HEK293T (cell line): ENCODE results near the gene MSMB.

ENCODE experiments used
- ARNT ChIP-seq: fragments of 450-650 bp; IDR thresholded peaks from 2 replicates; pipeline ENCODE4 v1.6.1; 2017; ENCODE audit warnings: mild to moderate bottlenecking
- BHLHE40 ChIP-seq: fragments of 450-650 bp; IDR thresholded peaks from 2 replicates; pipeline ENCODE4 v1.6.1; 2016; ENCODE audit warnings: mild to moderate bottlenecking, moderate library complexity, borderline replicate concordance
- CTBP1 ChIP-seq: fragments of 450-650 bp; IDR thresholded peaks from 2 replicates; pipeline ENCODE4 v1.6.1; 2016; ENCODE audit warnings: borderline replicate concordance
- FOXK2 ChIP-seq: fragments of 450-650 bp; IDR thresholded peaks from 2 replicates; pipeline ENCODE4 v1.6.1; 2016; ENCODE audit warnings: mild to moderate bottlenecking
- FOXM1 ChIP-seq: fragments of 450-650 bp; IDR thresholded peaks from 2 replicates; pipeline ENCODE4 v1.6.1; 2017; ENCODE audit warnings: mild to moderate bottlenecking, borderline replicate concordance
- LEF1 ChIP-seq: fragments of 450-650 bp; IDR thresholded peaks from 2 replicates; pipeline ENCODE4 v1.6.1; 2017; ENCODE audit warnings: mild to moderate bottlenecking, borderline replicate concordance
- NFRKB ChIP-seq: fragments of 450-650 bp; IDR thresholded peaks from 2 replicates; pipeline ENCODE4 v1.6.1; 2016; ENCODE audit warnings: mild to moderate bottlenecking, moderate library complexity
- SP1 ChIP-seq: fragments of 450-650 bp; IDR thresholded peaks from 2 replicates; pipeline ENCODE4 v1.6.1; 2017
- SUZ12 ChIP-seq: fragments of 450-650 bp; IDR thresholded peaks from 2 replicates; pipeline ENCODE4 v1.6.1; 2016; ENCODE audit warnings: mild to moderate bottlenecking
- TARDBP ChIP-seq: fragments of 450-650 bp; IDR thresholded peaks from 2 replicates; pipeline ENCODE4 v1.6.1; 2016
- ZNF384 ChIP-seq: fragments of 450-650 bp; IDR thresholded peaks from 2 replicates; pipeline ENCODE4 v1.6.1; 2016

- TF ChIP-seq FOXM1, result no peak
- TF ChIP-seq CTBP1, result no peak
- no peak for TF ChIP-seq SUZ12
- no peak for TF ChIP-seq TARDBP
- no peak for TF ChIP-seq ZNF384
- TF ChIP-seq NFRKB, result no peak
- no peak for TF ChIP-seq LEF1
- TF ChIP-seq BHLHE40, result no peak
- no peak for TF ChIP-seq FOXK2
- no peak for TF ChIP-seq ARNT
- no peak for TF ChIP-seq SP1
Observed at GRCh38 chr10:46069771-46070463, 23.8 kb upstream of the MSMB start.
